Stomach (tissue), 9 donors: ENCODE data around the gene NXPH1. TPM values are rescaled to one million over a fixed set of nuclear protein-coding genes. Genes with fewer than 3 reads are reported as not detected.

Experiments used
- DNase-seq, 2 donors: peaks; one replicate each; pipeline versions ENCODE4 v3.0.0 to v3.0.0-alpha.2; 2013 to 2019
- H3K27ac ChIP-seq, 5 donors: fragments of 200-600 bp in 4 of 5; sonication (generic) in 4 of 5; one replicate each; pipeline ENCODE4 v1.5.1; 2013 to 2019; ENCODE audit warnings: mild to moderate bottlenecking in 1 of 5, moderate library complexity in 1 of 5
- H3K27me3 ChIP-seq, 3 donors: fragments of 200-600 bp; sonication (generic); one replicate each; pipeline ENCODE4 v1.5.1; 2017 to 2019; ENCODE audit warnings: mixed run types in 1 of 3
- H3K36me3 ChIP-seq, 4 donors: fragments of 200-600 bp; sonication (generic); 1 replicate in 3 of 4; 2 replicates in 1 of 4; pipeline ENCODE4 v1.5.1; 2016 to 2019
- H3K4me1 ChIP-seq, 4 donors: fragments of 200-600 bp; sonication (generic); one replicate each; pipeline ENCODE4 v1.5.1; 2016 to 2019
- H3K4me3 ChIP-seq, 4 donors: fragments of 200-600 bp; sonication (generic) in 3 of 4; one replicate each; pipeline ENCODE4 v1.5.1; 2016 to 2019; ENCODE audit warnings: mild to moderate bottlenecking in 1 of 4
- H3K9me3 ChIP-seq, 4 donors: fragments of 200-600 bp; sonication (generic); one replicate each; pipeline ENCODE4 v1.5.1; 2016 to 2019
- CTCF ChIP-seq, 7 experiments: fragments of 450-650 bp in 4 of 7; fragments of 200-600 bp in 3 of 7; sonication (generic) in 3 of 7; IDR thresholded peaks; one replicate each; pipeline ENCODE4 v1.5.1; 2016 to 2019; ENCODE audit warnings: antibody characterized with exemption in 7 of 7, control low read depth in 2 of 7, mild to moderate bottlenecking in 1 of 7
- EP300 ChIP-seq: sonication (generic); formaldehyde crosslinking; IDR thresholded peaks from one replicate; pipeline ENCODE4 v1.6.1; 2017; ENCODE audit warnings: antibody characterized with exemption
- POLR2A ChIP-seq, 4 donors: fragments of 450-650 bp; IDR thresholded peaks; one replicate each; pipeline ENCODE4 v1.6.1; 2016; ENCODE audit warnings: antibody characterized with exemption in 4 of 4, control low read depth in 2 of 4, mild to moderate bottlenecking in 1 of 4, moderate library complexity in 1 of 4
- POLR2AphosphoS5 ChIP-seq, 3 donors: sonication (generic); formaldehyde crosslinking; IDR thresholded peaks; one replicate each; pipeline ENCODE4 v1.6.1; 2016; ENCODE audit warnings: antibody characterized with exemption in 3 of 3
- WGBS, 5 donors: extraction: QIAGEN DNeasy Blood & Tissue Kit in 3 of 5; methylation state at CpG; one replicate each; pipeline versions ENCODE4 v1.1.5 to v1.1.7; 2013 to 2018; 5-methylcytosine and 5-hydroxymethylcytosine counted together
- intact Hi-C: fragments of 100-400 bp; cut with DNase I; formaldehyde crosslinking; loops from one replicate; pipeline ENCODE4 v1.15.1; 2023; ENCODE audit warnings: low total_unique reads
- polyA plus RNA-seq, 3 donors: library from polyadenylated mRNA; stranded (reverse); fragments of 200-250 nt; gene quantifications; one replicate each; pipeline ENCODE4 v1.2.3, GENCODE V29; 2013
- total RNA-seq, 5 donors: library from RNA; depleted of rRNA; stranded (reverse); fragments of >200 nt; gene quantifications; one replicate each; pipeline versions ENCODE4 v1.1.0 to v1.2.3, GENCODE V29; 2014 to 2016
- donor health status: healthy with polysubstance abuse.
- donor health status: Bipolar disorder and iron deficiency.
- donor health status: healthy.

Gene NXPH1
- total and polyA plus RNA-seq, 8 donors = 0.37 TPM; not detected in 7

- H3K27ac ChIP-seq = no peak overlapping the region
- intact Hi-C loops = no loop called here
- peak in 1 of 2 donors; percentile 19 for DNase-seq
- no peaks in the 10 kb centered on the region for H3K9me3 ChIP-seq
- no peak overlapping the region for H3K4me3 ChIP-seq
- TF ChIP-seq EP300 = no peak
- TF ChIP-seq POLR2A (IDR thresholded peaks at IDR 0.05) = no peak
- TF ChIP-seq POLR2AphosphoS5 (IDR thresholded peaks at IDR 0.05) = no peak
- TF ChIP-seq CTCF (IDR thresholded peaks at IDR 0.05) = no peak
- H3K4me1 ChIP-seq = no peaks in the 10 kb centered on the region
- H3K27me3 ChIP-seq = no peaks in the 10 kb centered on the region
- no peaks in the 10 kb centered on the region for H3K36me3 ChIP-seq
- 24 to 43% (median 35%) methylated on average over 3 of the region's 3 CpGs for WGBS, 5 donors
These were observed 164.2 kb downstream of the NXPH1 start for GRCh38 chr7:8597565-8597964.

- H3K27me3 ChIP-seq = no peaks in the 10 kb centered on the region
- intact Hi-C loops = no loop called here
- no peak for DNase-seq
- TF ChIP-seq CTCF (IDR thresholded peaks at IDR 0.05) (no peak), POLR2A (IDR thresholded peaks at IDR 0.05) (no peak), POLR2AphosphoS5 (IDR thresholded peaks at IDR 0.05) (no peak), EP300 (no peak)
- 88 to 92% (median 89%) methylated on average over 2 of the region's 2 CpGs for WGBS, 5 donors
- no peaks in the 10 kb centered on the region for H3K4me1 ChIP-seq
- H3K36me3 ChIP-seq = no peaks in the 10 kb centered on the region
- no peak overlapping the region for H3K4me3 ChIP-seq
- no peaks in the 10 kb centered on the region for H3K9me3 ChIP-seq
- no peak overlapping the region for H3K27ac ChIP-seq
These were observed 167.7 kb downstream of the NXPH1 start for GRCh38 chr7:8601121-8601520.

GRCh38 chr7:8605221-8605620 is 171.8 kb downstream of the NXPH1 start:
- Histone ChIP-seq H3K27ac (no peak overlapping the region), H3K4me1 (no peaks in the 10 kb centered on the region), H3K27me3 (no peaks in the 10 kb centered on the region), H3K36me3 (no peaks in the 10 kb centered on the region), H3K9me3 (no peaks in the 10 kb centered on the region), H3K4me3 (no peak overlapping the region)
- 56 to 80% (median 70%) methylated on average over 1 of the region's 1 CpG for WGBS, 5 donors
- intact Hi-C loops = no loop called here
- no peak for DNase-seq
- no peak for TF ChIP-seq EP300
- TF ChIP-seq POLR2A (IDR thresholded peaks at IDR 0.05) = no peak
- no peak for TF ChIP-seq POLR2AphosphoS5 (IDR thresholded peaks at IDR 0.05)
- no peak for TF ChIP-seq CTCF (IDR thresholded peaks at IDR 0.05)

GRCh38 chr7:8612584-8612983 is 179.2 kb downstream of the NXPH1 start:
- Histone ChIP-seq H3K36me3 (no peaks in the 10 kb centered on the region), H3K27me3 (no peaks in the 10 kb centered on the region), H3K4me3 (no peak overlapping the region), H3K9me3 (no peaks in the 10 kb centered on the region), H3K4me1 (no peaks in the 10 kb centered on the region), H3K27ac (no peak overlapping the region)
- DNase-seq = no peak
- TF ChIP-seq POLR2A (IDR thresholded peaks at IDR 0.05) (no peak), CTCF (IDR thresholded peaks at IDR 0.05) (no peak), EP300 (no peak), POLR2AphosphoS5 (IDR thresholded peaks at IDR 0.05) (no peak)
- WGBS, 5 donors = 9 to 26% (median 11%) methylated on average over 1 of the region's 1 CpG
- intact Hi-C loops = no loop called here
